Mesothelial cell of epicardium (in vitro differentiated cells): Measurements from ENCODE around the gene ITGAV. TPM values are rescaled to one million over a fixed set of nuclear protein-coding genes. Genes with fewer than 3 reads are reported as not detected.

Source experiments
- DNase-seq, 2 experiments: peaks; one replicate each; pipeline ENCODE4 v3.0.0; 2021; ENCODE audit warnings: low spot score in 2 of 2; ENCODE audit not compliant: unreplicated experiment in 2 of 2
- H3K27ac Mint-ChIP-seq: 2 replicates; pipeline ENCODE4 v1.8.0; 2021; ENCODE audit warnings: mixed read lengths
- H3K27me3 Mint-ChIP-seq: 2 replicates; pipeline ENCODE4 v1.8.0; 2021; ENCODE audit warnings: low read depth, mixed read lengths
- H3K36me3 Mint-ChIP-seq: 2 replicates; pipeline ENCODE4 v1.8.0; 2021; ENCODE audit warnings: mixed read lengths
- H3K4me1 Mint-ChIP-seq: 2 replicates; pipeline ENCODE4 v1.8.0; 2021; ENCODE audit warnings: mixed read lengths
- H3K4me3 Mint-ChIP-seq: 2 replicates; pipeline ENCODE4 v1.8.0; 2021; ENCODE audit warnings: mild to moderate bottlenecking, moderate library complexity, mixed read lengths
- H3K9me3 Mint-ChIP-seq: 2 replicates; pipeline ENCODE4 v1.8.0; 2021; ENCODE audit warnings: mixed read lengths
- total RNA-seq: library from RNA; stranded (reverse); gene quantifications from 3 replicates; pipeline ENCODE4 v1.2.1, GENCODE V29; 2021
- TF ChIP-seq, protein P1 (sequence below): fragments of 200-600 bp; sonication (generic); IDR thresholded peaks from one replicate; pipeline ENCODE4 v1.5.0; 2021; ENCODE audit warnings: antibody characterized with exemption; ENCODE audit not compliant: unreplicated experiment

The ITGAV gene
- total RNA-seq, 1 donor from 2014 or later, result 100 TPM

DNA sequence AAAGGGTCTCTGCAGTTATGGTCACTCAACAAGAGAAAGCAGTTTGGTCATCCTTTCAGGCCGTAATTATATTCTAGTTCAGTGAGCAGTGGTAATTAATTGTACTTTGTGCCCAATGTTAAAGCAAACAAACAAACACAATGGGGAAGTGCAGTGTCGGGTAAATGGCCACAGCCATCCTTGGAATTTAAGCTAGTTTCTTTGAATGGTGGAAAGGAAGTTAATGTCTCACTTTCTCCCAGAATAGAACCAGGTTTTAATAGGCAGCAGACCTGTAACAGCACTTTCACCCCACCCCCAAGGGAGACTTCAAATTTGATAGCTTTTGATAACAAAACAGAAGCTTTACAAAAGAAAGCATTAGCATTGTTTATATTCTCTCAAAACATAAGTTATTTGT is 20.0 kb upstream of the ITGAV start:
- TF ChIP-seq, protein P1, sequence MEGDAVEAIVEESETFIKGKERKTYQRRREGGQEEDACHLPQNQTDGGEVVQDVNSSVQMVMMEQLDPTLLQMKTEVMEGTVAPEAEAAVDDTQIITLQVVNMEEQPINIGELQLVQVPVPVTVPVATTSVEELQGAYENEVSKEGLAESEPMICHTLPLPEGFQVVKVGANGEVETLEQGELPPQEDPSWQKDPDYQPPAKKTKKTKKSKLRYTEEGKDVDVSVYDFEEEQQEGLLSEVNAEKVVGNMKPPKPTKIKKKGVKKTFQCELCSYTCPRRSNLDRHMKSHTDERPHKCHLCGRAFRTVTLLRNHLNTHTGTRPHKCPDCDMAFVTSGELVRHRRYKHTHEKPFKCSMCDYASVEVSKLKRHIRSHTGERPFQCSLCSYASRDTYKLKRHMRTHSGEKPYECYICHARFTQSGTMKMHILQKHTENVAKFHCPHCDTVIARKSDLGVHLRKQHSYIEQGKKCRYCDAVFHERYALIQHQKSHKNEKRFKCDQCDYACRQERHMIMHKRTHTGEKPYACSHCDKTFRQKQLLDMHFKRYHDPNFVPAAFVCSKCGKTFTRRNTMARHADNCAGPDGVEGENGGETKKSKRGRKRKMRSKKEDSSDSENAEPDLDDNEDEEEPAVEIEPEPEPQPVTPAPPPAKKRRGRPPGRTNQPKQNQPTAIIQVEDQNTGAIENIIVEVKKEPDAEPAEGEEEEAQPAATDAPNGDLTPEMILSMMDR, result no peak
- Mint-ChIP-seq H3K36me3 (peaks cover 5% of the 10 kb centered on the region), H3K27ac (peak overlapping the region; percentile 65), H3K4me3 (no peak overlapping the region), H3K27me3 (no peaks in the 10 kb centered on the region), H3K4me1 (peaks cover 28% of the 10 kb centered on the region), H3K9me3 (peaks cover 21% of the 10 kb centered on the region)
- DNase-seq, result no peak

DNA sequence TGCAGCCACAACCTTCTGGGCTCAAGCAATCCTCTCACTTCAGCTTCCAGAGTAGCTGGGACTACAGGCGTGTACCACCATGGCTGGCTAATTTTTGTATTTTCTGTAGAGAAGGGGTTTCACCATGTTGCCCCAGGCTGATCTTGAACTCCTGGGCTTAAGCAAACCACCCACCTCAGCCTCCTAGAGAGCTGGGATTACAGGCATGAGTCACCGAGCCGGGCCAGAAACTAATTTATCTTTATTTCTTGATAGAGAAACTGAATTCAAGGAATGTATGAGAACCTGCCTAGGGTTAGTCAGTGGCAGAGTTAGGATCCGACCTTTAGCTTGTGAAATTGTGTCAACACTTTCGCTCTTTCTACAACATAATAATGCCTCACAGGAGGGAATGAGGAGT is 19.3 kb upstream of the ITGAV start:
- H3K9me3 Mint-ChIP-seq, result peaks cover 19% of the 10 kb centered on the region
- H3K36me3 Mint-ChIP-seq, result peaks cover 5% of the 10 kb centered on the region
- H3K27ac Mint-ChIP-seq, result peak overlapping the region; percentile 65
- no peaks in the 10 kb centered on the region for H3K27me3 Mint-ChIP-seq
- TF ChIP-seq, protein P1, result no peak
- H3K4me3 Mint-ChIP-seq, result no peak overlapping the region
- H3K4me1 Mint-ChIP-seq, result peaks cover 35% of the 10 kb centered on the region
- no peak for DNase-seq

DNA sequence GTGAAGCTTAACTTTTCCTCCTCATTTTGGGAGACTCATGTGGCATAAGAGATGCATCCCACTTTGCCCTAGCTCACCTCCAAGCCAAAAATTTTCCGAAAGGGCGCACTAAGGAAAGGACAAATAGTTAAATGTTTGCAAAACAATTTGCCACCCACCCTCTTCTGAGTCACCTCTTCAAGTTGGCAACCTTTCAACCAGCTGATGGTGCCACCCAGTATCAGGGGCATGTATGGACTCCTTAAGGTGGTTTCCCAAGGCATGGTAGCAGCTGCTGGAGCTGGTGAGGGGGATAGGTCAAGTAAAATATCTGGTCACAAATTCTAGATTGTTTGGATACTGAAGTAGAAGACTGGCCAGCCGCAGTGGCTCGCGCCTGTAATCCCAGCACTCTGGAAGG is 17.2 kb upstream of the ITGAV start:
- TF ChIP-seq, protein P1, result no peak
- no peak for DNase-seq
- H3K4me3 Mint-ChIP-seq, result no peak overlapping the region
- H3K36me3 Mint-ChIP-seq, result peaks cover 3% of the 10 kb centered on the region
- peaks cover 12% of the 10 kb centered on the region for H3K9me3 Mint-ChIP-seq
- H3K4me1 Mint-ChIP-seq, result peaks cover 45% of the 10 kb centered on the region
- H3K27me3 Mint-ChIP-seq, result no peaks in the 10 kb centered on the region
- H3K27ac Mint-ChIP-seq, result peak overlapping the region; percentile 97

DNA sequence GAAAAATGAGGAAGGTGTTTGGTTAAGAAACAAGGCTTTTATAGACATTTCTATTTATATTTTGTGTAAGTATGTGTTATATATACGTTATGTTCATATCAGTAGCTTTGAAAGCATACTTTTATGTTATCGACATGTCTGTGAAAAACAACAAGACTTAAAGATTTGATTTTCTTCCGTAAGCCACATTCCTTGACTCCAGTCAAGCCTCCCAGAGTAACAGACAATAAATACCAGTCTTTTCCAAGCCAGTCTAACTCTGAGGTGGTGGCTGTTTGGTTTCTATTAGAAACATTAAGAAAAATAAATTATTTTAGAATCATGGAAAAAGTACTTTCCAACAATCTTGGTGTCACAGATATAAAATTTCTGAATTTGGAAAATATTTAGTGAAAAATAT is 16.3 kb upstream of the ITGAV start:
- TF ChIP-seq, protein P1, result no peak
- DNase-seq, result no peak
- Mint-ChIP-seq H3K27ac (peak overlapping the region; percentile 97), H3K27me3 (no peaks in the 10 kb centered on the region), H3K4me1 (peaks cover 45% of the 10 kb centered on the region), H3K9me3 (peaks cover 7% of the 10 kb centered on the region), H3K36me3 (no peaks in the 10 kb centered on the region), H3K4me3 (no peak overlapping the region)

DNA sequence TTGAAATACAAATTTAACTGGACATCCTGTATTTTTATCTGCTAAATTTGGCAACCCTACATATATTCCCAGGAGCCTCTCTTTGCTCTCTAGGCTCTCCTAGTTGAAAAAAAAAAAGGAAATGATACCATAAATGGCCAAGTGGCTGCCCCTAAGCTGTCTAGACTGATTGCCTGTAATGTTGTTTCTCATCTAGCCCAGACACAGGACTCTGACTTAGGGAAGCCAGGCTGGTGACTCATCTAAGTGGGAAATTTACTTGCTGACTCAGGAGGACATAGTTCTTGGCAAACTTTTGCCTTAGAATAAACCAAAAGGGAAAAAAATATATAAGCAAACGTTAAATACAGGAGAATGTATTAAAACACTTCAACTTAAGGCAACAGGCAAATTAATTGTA is 14.6 kb upstream of the ITGAV start:
- Mint-ChIP-seq H3K27me3 (no peaks in the 10 kb centered on the region), H3K4me1 (peaks cover 38% of the 10 kb centered on the region), H3K27ac (peak overlapping the region; percentile 95), H3K4me3 (no peak overlapping the region), H3K36me3 (no peaks in the 10 kb centered on the region), H3K9me3 (no peaks in the 10 kb centered on the region)
- TF ChIP-seq, protein P1, result no peak
- no peak for DNase-seq

DNA sequence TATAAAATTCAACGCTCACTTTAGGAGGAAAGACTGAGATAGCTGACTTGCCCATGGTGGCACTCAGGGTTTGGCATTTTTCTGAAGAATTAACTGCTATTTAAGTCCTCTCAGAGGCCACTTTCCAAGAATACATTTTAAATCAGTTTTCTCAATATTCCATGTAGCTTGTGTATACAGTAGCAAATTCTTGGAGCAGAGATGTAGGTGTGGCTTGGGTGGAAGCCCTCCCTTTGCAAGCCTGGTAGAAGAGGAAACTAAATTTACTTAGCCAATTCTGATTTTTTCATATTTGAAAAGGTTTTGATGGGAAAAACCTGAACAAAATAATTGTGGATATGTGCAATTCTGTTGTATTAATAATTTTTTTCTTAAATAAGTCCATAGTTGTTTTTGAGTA is 14.0 kb upstream of the ITGAV start:
- TF ChIP-seq, protein P1, result no peak
- no peaks in the 10 kb centered on the region for H3K9me3 Mint-ChIP-seq
- no peak overlapping the region for H3K4me3 Mint-ChIP-seq
- H3K27me3 Mint-ChIP-seq, result no peaks in the 10 kb centered on the region
- DNase-seq, result no peak
- peaks cover 33% of the 10 kb centered on the region for H3K4me1 Mint-ChIP-seq
- no peaks in the 10 kb centered on the region for H3K36me3 Mint-ChIP-seq
- H3K27ac Mint-ChIP-seq, result peak overlapping the region; percentile 95
